GM19397 (cell line): ENCODE data around the gene ASB2.

Experiments used
- ATAC-seq: cut with Tn5 transposase; IDR thresholded peaks from one replicate; pipeline ENCODE4 v1.9.1; 2021; ENCODE audit warnings: mild to moderate bottlenecking, moderate library complexity; ENCODE audit not compliant: unreplicated experiment

Gene ASB2

GRCh38 chr14:93976477-93977057 is at the start of gene ASB2:
Gene ASB2, minus strand, starts transcription at chr14:93976570. Its CDS starts 12,031 bp downstream, at chr14:93964539.
- peak; percentile 5 for ATAC-seq

GRCh38 chr14:94025720-94026119 is 49.4 kb upstream of the ASB2 start:
- ATAC-seq = no peak

- no peak for ATAC-seq
Measured at GRCh38 chr14:94024549-94024948, 48.2 kb upstream of the ASB2 start.

- ATAC-seq = no peak
Measured at GRCh38 chr14:94022532-94023411, 46.4 kb upstream of the ASB2 start.

- ATAC-seq = no peak
Measured at GRCh38 chr14:94021416-94022157, 45.2 kb upstream of the ASB2 start.

GRCh38 chr14:94021001-94021400 is 44.6 kb upstream of the ASB2 start:
- ATAC-seq = no peak

- no peak for ATAC-seq
Measured at GRCh38 chr14:94020267-94020666, 43.9 kb upstream of the ASB2 start.

- no peak for ATAC-seq
Measured at GRCh38 chr14:94019329-94019728, 43.0 kb upstream of the ASB2 start.

GRCh38 chr14:94018308-94018707 is 41.9 kb upstream of the ASB2 start:
- no peak for ATAC-seq

GRCh38 chr14:94016446-94016976 is 40.1 kb upstream of the ASB2 start:
- ATAC-seq = no peak

- no peak for ATAC-seq
Measured at GRCh38 chr14:94015223-94015622, 38.9 kb upstream of the ASB2 start.

- no peak for ATAC-seq
Measured at GRCh38 chr14:94014382-94014781, 38.0 kb upstream of the ASB2 start.

- ATAC-seq = no peak
Measured at GRCh38 chr14:94011795-94012194, 35.4 kb upstream of the ASB2 start.

GRCh38 chr14:94010625-94011024 is 34.3 kb upstream of the ASB2 start:
- ATAC-seq = no peak

- ATAC-seq = no peak
Measured at GRCh38 chr14:94009767-94010166, 33.4 kb upstream of the ASB2 start.

- ATAC-seq = no peak
Measured at GRCh38 chr14:94008234-94008633, 31.9 kb upstream of the ASB2 start.

GRCh38 chr14:94005324-94006073 is 29.1 kb upstream of the ASB2 start:
- ATAC-seq = no peak

- no peak for ATAC-seq
Measured at GRCh38 chr14:94004015-94004414, 27.6 kb upstream of the ASB2 start.

- no peak for ATAC-seq
Measured at GRCh38 chr14:94003397-94003796, 27.0 kb upstream of the ASB2 start.

GRCh38 chr14:94001501-94002396 is 25.4 kb upstream of the ASB2 start:
- no peak for ATAC-seq
